ENCODE results near the gene PYGM.

The PYGM gene

DNA sequence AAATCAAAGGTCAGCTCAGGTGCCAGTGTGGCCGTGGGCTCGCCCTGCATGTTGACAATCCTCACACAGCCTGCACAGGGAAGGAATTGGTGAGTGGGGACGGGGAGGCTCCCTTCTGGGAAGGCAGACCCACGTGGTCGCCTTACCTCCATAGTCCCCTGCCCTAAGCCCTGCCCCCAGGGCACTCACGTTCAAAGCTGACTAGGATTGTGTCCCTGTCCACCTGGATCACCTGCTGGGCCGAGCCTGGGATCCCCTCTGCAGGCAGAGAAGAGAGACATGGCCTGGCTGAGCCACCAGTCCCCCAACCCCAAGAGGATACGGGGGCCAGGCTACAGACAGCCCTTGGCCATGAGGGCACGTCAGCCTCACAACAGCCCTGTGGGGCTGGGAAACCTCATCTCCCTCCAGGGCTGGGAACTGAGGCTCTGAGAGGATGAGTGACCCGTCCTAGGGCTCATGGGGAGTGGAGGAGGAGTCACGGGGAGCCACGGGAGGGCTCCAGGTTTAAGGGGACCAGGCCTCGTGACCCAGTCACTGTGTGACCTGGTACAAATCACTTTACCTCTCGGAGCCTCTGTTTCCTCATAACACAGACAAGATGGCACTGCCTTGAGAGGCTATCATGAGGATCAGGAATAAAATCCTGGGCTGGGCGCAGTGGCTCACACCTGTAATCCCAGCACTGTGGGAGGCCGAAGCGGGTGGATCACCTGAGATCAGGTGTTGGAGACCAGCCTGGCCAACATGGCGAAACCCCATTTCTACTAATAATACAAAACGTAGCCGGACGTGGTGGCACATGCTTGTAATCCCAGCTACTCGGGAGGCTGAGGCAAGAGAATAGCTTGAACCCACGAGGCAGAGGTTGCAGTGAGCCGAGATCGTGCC lies 30.7 kb upstream of the PYGM start:
- DNase-seq = no peak

DNA sequence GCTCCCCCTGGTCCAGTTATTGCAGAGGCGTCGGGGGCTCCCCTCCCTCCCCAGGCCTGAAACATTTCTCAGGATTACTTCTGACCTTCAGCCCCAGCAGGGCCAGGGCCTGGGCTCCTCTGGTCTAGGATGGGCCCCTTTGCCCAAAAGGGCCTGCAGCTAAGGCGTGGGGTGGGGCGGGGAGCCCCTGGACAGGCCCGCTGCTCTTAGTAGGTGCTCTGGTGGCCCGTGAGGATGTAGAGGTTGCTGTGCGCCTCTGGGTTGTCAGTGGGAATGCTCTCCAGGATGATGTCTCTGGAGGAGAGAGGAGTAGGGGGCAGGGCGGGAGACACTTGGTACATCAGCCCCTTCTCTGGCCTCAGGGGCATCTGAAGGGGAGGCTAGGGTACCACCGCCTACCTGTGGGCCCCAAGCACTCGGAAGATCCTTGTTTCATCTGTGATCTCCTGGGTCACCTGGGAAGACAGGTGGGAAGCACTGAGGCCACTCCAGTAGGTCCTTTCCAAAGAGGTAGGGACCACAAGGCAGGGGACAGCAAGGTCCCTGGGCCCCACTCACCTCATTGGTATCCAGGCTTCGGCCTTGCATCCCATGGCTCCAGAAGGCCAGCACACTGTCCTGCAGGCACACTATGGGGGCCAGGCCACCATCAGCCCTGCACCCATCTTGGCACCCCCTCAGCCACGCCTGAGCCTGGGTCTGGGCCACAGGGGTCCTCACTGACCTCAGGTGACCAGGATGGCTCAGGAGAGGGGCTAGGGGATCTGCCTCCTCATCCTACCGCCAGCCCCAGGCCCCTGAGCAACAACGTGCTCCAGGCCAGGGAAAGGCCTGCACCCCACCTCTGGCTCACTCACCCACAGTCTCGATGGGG lies 29.8 kb upstream of the PYGM start:
- no peak for DNase-seq

DNA sequence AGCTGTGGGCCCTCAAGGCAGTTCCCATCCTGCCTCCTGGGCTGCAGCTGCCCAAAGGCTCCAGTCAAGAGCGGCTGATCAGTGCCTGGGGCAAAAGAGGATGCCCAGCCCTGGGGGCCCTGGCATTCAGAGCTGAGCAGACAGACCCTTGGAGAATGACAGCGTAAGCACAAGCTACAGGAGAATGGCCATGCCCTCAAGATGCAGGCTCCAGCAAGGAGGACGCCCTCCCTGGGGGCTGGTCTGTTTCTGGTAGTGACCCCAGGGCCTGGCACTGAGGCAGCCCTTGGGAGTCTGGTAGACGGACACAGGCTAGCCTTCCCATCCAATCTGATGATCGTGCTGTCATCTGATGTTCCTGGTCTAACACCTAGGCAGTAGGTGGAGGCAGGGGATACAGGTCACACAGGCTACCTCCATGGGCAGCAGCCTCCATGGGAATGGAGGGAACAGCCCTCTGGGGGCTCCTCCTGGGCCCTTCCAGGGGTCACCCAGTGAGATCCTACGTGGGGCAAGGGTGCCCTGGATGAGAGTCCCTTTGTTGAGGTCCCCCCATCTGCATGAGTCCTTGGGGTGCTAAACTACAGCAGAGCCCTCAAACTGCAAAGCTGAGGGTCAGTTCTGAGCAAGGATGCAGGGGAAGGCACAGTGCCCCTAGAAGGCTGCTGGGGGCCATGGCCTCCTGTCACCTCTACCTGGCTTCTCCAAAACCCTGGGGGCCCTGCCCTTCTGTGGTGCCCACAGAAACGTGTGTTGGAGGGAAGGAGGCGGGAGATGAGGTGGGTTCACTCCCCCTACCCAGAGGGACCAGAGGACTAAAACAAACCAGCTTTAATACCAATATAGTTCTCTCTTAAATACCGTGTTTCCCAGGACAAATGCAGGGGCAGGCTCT lies 28.8 kb upstream of the PYGM start:
- DNase-seq = no peak

DNA sequence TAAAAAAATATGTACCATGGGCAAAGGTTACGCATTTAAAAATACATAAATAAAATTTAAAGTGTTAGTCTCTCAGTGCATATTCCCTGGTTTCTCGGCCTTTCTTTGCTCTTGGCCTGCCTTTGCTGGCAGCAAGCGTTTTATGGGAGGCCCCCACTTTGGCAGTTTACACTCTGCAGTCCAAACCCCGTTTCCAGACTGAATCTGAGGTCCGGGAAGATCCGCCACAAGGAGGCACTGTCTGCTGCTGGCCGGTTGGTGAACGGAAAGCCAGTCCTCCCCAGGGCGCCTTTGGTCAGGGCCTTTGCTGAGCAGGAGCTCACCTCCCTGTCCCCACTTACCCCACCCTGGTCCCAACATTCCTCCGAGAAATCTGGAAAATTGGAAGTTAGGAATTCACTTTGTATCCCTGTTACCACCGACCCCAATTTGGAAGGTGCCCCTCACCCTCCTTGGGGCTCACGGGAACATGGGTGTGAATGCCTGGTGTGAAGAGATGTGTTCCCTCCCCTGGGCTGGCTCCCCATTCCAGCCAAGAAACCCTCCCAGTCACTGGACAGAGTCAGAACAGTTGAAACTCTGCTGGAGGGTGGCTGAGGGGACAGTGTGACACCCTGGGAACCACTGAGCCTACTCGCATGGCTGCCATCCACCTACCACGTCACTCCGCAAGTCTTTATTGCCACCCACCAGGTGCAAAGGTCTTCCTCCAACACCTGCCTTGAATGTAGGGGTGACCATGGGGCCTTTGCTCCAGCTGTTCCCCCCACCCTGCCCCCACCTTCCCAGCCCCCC lies 27.9 kb upstream of the PYGM start:
- peak; percentile 67 to 68 for DNase-seq

DNA sequence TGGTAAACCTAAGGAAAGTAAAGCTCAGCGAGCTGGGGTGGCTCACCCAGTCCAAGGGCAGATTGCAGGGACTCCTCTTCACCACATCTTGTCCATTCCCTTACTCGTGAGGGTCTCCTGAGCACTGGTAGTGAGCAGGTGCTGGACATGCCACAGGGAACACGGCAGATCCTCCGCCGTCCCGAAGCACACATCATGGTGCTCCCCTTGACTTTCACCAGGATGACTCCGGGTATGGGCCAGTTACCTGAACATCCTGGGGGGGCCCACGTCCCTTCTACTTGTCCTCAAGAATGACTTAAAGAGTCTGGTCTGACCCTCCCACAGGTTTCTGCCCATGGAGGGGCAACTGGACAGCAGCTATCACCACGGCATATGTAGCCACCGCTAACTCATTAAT lies 26.5 kb upstream of the PYGM start:
- no peak for DNase-seq

DNA sequence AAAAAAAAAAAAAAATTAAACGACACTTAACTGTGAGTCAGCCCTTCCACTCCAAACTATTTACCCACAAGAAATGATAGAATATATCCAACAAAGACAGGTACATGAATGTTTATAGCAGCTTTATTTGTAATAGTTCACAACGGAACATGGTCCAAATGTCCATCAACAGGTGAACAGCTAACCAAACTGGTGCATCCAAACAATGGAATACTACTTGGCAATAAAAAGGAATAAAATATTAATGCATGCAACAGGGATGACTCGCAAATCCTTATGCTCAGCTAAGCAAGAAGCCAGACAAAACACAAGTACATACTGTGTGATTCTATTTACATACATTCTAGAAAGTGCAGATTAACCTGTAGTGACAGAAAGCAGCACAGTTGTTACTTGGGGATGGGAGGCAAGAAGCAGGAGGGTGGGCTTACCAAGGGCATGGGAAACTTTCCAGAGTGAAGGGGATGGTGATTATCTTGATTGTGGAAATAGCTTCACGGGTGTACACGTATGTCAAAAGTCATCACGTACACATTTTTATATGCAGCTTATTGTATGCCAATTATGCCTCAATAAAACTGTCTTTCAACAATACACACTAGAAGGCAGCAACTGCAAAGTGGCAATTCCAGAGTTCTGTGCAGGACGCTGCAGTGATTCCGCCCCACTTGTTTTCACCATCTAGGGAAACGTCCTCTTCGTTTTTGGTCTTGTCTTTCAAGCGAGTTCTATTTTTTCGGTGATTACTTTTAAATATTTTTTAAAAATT lies 25.2 kb upstream of the PYGM start:
- no peak for DNase-seq

DNA sequence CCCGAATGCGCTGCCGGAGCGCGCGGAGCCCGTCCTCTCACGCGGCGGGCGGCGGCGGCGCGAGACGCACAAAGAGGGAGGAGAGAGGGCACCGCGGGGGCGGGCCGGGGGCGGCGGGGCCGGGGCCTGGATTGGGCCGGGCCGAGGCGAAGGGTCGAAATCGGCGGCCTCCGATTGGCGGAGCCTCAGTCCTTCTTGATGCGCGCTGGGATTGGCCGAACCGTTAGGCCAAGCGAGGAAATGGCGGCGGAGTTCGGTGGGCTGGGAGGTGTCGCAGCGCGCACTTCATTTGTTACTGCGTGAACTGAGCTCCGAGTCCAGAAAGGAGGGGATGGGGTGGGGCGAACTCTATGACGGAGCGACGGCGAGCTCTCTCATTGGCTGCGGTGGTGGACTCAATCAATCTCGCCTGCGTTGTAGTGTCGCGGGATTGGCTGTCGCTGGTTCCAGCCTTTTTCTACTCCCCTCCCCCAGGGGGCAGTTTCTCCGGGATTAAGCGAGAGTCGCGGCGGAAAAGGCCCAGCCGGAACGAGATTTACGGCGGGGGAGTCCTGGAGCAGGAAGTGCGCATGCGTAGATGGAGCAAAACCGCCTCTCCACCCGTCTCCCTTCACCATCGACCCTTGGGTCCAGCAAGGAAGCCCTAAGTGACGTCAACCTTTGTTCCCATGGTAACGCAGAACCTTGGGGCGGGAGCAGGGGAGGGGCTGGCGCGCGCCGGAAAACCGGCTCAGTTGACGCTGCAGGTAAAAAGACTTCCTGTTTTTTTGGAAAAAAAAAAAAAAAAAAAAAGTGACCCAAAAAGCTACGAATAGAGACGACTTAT lies 18.9 kb upstream of the PYGM start, which contains the start of gene SF1:
Gene SF1, minus strand, starts transcription at position 70 of the 826 bp plus-strand sequence. CDS start 150 bp downstream, outside the sequence.
- DNase-seq = peak; percentile 97 to 98

DNA sequence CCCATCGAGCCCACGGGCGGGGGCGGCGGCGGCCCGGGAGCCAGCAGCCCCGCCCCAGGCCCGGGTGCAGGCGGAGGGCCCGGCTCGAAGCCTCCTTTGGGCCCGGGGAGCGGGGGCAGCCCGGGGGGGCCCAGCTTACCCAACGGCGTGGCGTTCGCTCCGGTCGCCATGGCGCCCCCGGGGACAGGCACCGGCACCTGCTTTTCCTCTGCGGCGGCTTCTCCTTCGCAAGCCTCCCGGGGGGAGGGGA lies 18.4 kb upstream of the PYGM start:
- no peak for DNase-seq

DNA sequence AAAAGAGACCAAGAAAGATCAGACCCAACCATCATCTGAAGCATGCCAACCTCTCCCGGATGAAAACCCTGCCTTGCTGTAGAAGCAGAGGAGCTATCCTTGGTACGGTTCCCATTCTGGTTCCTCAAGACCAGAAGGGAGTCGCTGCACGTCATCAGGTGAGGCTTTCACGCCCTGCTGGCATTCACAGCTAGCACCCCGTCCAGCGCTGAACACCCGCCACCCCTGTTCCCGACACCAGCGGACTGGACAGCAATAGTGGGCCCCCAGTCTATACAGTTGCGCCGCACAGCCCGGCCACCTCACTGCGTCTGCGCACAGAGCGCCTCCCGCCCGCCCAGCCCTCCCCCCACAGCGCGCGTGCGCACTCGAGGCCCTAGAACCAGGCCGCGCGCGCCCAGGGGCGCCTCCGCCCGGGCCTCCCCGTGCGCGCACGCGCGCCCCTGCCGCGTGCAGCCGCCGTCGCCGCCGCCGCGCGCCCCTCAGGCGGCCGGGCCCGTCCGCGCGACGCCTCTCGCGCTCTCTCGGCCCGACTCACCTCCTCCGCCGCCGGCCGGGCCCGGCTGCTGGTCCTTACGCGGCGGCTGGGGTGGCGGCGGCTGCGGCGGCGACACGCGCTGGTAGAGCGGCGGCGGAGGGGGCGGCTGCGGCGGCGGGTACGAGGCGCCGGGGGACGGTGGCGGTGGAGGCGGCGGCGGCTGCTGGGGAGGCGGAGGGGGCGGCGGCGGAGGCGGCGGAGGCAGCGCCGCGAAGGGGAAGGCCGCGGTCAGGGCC lies 17.9 kb upstream of the PYGM start:
- peak; percentile 82 for DNase-seq

DNA sequence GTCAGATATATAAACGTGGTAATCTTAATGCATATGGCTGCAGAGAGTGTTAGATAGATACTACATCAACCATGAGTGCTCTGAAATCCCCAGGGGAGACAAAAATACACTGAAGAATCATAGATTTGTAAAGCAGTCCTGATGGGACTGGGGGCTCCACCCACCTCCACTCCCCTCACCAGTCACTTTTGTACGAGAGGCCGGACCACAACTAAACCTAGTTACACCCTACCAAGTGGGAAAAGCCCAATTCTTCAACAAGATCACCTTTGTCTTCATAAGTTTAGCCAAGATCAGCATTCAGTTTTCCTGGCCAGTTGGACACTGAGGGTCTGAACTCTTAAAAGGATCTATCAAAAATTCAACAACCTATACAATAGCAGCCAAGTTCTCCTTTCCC lies 17.1 kb upstream of the PYGM start:
- DNase-seq = no peak

DNA sequence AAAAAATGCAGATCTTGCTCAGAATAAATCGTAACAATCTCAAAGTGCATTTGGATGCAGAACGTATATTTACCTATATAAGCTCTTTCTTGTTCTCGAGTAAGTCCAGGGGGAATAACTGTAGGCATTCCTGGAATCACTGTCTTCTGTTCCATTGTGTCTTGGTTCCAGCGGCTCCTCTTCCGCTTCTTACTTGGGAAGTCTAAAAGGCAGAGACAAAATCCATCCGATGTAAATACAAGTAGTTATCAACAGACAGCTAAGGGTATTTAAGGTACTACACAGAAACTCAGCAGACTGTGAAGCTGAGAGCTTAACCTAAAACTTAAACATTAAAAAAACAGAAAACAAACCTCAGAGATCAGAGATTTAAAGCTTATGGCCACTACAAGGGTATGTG lies 16.7 kb upstream of the PYGM start:
- no peak for DNase-seq

DNA sequence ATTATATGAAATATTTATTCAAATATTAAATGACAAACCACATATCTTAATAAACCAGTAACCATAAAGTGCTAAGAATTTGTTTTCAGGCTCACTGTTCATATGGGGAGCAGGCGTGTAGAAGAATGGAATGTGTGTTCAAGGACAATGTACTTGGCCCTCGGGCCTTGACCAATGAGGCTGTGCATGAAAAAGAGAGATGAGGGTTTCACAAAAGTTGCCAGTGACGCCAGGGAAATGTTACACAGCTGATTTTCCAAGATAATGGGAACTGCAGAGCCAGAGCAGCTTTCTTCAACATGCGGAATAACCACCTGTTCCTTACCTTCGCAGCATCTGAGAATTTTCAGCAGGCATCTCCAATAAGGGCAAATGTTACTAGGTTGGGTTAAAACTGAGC lies 14.4 kb upstream of the PYGM start:
- no peak for DNase-seq

DNA sequence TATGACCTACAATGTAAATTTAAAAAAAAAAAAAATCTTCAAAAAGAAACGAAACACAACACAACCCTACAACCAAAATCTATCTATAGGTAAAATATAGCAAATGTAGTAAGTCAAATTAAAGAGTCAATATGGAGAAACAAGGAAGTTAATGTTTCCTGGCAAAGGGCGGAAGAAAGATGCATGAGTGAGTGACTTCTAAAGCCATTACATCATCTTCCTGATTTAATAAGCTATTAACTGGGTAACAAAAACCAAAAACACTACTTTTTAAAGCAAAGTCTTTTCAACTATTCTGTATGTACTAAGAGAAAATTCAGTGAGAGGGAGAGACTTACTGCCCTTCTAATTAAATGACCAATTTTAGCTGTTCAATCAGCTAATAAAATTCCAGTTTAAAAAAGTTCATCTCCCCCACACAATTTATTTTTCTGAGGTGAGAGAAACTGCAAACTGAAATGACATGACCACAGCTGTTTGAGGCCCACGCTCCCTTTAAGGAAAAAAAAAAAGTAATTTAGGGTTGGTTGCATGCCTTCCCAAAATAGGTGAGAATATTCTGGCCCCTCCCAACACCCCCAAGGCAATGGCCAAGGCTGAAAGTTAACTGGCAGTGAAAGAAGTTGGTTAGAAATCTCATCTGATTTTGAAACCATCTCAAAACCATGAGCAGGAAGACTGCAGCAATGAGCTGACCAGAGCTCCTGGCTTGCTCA lies 12.7 kb upstream of the PYGM start:
- DNase-seq = no peak

DNA sequence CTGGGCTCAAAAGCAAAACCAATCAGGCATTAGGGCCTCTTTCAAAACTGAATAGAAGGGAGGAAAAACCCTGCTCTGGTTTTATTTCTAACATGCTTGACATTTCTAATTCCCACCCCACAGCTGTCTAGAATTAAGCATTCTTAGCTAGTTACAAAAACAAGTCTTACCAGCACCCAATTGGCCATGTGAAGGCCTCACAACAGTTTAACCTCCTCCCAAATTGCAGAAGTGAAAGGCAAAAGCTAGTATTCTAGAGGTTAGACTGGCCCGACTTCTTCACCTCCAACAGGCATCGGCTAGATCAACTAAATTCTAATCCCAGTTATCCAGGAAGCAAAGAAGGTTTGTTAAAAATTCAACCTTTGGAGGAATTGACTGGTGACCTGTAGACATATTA lies 12.1 kb upstream of the PYGM start:
- DNase-seq = no peak

DNA sequence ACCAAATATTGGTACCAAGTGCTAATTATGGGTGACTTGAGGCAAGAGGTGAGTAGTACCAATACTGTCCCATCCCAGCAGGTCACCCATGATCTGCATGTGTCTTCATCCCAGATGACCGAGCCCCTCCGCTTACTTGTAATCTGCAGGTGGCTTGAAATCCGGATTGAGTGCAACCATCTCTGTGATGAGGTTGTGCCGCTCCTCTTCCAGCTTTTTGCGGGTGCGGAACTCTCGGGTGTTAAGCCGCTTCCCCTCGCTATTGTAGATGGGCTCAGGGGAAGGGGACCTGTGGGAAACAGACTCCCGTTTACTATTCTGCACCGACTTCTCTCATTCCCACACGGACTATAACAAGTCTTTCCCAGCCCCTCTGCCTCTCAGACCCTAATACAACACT lies 10.3 kb upstream of the PYGM start:
- no peak for DNase-seq

DNA sequence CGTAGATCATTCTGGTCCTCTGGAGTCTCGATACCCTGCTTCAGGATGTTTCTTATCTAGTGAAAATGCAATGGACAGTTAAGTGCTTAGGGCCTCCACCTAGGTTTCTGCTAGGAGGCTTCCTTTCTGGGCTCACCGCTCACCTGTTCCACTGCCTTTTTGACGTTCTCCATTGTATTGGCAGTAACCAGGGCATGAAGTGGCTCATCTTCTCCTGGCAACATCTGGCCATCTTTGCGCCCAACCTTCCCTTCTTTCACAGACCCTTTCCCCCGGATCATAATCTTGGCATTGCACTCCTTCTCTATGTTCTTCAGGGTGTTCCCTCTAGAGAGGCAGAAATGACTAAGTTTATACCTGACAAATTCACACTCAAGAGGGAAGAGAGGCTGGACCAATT lies 9.5 kb upstream of the PYGM start:
- DNase-seq = no peak

DNA sequence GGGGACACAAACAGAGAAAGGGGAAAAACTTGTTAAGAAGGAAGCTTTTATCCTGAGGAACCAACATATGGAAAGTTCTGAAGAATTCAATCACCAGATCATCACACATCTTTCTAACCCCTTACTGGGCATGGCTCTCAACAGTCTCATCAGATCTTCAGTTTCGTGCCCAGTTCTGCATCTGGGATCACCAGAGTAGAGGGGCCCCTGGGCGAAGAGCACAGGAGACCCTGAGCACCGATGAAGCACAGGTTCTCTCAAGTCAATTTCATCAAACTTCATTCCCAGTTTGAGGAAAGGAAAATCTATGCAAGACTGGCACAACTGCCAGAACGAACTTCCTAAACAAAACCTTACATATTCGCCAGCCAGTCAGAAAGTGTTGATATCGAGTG lies 8.5 kb upstream of the PYGM start:
- DNase-seq = no peak

DNA sequence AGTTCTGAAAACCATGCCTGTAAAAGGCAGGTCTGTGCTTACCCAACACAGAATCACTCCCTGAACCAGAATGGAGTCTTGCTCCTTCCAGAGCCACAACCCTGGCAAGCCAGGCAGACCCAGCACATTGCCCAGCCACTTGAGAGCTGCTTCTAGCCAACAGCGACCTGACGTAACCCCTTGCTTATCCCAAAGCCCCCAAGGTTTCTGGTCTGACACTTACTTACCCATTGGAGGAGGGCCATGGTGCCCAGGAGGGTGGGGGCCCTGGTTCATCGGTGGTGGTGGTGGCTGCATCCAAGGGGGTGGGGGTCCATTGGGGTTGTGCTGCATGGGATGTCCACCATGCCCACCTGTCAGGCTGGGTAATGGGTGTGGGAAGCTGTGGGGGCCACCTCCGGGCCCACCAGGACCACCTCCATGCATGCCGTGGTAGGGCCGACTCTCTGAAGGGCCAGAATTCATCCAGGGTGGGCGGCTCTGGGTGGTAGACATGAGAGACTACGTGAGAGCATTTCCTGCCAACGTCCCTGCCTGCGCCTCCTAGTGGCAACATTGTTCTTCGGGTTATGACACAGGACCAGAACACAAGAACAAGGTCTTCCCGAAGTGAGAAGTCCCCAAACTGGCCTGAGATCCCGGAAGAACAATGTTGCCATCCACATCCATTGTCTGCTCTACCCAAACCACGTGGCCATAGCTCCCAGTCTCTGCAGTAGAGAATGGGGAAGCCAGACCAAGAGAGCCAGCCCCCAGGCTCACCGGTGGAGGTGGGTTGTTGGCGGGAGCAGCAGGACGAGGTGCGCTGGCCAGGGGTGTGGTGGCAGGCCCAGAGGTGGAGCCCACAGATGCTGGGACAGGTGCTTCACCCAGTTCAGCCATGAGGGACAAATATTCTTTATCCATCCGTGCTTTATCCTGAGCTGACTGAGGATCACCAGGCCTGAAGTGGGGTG lies 7.8 kb upstream of the PYGM start:
- DNase-seq = peak; percentile 86 to 89
